Measurements from ENCODE around the gene NPM1. TPM values are rescaled to one million over a fixed set of nuclear protein-coding genes. Genes with fewer than 3 reads are reported as not detected.

Gene NPM1
- total RNA-seq, 2 donors from 2014 or later, result 310 to 501 TPM

DNA sequence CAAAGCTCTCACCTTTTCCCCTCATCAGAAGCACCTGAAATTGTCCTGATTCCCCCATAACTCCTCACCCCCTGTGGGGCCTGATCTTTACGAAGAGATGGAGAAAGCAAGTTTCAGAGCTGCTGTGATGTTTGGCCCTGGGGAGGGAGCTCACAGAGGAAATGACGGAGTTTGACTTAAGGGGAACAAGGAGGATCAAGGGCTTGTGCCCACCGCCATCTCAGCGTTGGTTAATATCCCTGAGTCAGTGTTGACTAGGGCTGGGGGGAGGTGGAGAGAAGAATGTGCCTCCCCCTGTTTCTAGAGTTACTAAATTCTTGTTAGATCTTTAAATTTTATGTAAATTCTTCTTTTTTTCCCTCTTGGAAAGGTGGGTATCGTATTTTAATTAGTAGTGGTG, 59.6 kb downstream of the NPM1 start:
- TF ChIP-seq CTCF (IDR thresholded peaks at IDR 0.05) (no peak), POLR2A (IDR thresholded peaks at IDR 0.05) (no peak)
- Histone ChIP-seq H3K36me3 (replicated peaks in 1 of 2; ENCODE audit: insufficient read depth in 1 of 2, low read depth in 2 of 2) (no peaks in the 10 kb centered on the region), H3K4me3 (no peak overlapping the region), H3K9me3 (no peaks in the 10 kb centered on the region), H3K27ac (no peak overlapping the region), H3K4me1 (no peaks in the 10 kb centered on the region), H3K27me3 (no peaks in the 10 kb centered on the region)
- intact Hi-C loops (cut with DNase I), result no loop called here
- 79 to 81% methylated on average over 5 of the region's 5 CpGs for WGBS, 2 donors
- no peak for ATAC-seq
- DNase-seq, result no peak

DNA sequence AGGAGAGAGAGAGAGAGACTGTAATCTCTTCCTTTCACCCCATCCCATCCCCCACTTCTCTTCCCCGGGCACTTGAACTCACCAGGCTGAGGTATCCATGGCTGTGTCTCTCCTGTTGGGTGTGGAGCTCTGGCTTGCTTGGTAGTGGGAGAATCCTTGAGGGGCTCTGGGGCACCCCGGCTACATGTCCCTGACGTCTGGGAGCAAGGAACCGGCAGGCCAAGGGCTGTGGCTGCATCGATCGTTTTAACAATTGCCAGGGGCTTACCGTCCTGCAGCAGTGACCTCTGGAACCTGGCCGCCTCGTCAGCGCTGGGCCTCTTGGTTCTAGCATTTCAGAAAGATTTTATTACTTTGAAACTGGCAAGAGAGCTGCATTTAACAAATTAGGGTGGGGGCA, 61.8 kb downstream of the NPM1 start:
- no peak overlapping the region for H3K27ac ChIP-seq
- no peaks in the 10 kb centered on the region for H3K36me3 ChIP-seq (replicated peaks in 1 of 2; ENCODE audit: insufficient read depth in 1 of 2, low read depth in 2 of 2)
- H3K9me3 ChIP-seq, result no peaks in the 10 kb centered on the region
- intact Hi-C loops (cut with DNase I), result no loop called here
- TF ChIP-seq POLR2A (IDR thresholded peaks at IDR 0.05), result no peak
- TF ChIP-seq CTCF (IDR thresholded peaks at IDR 0.05), result no peak
- no peaks in the 10 kb centered on the region for H3K27me3 ChIP-seq
- H3K4me1 ChIP-seq, result no peaks in the 10 kb centered on the region
- WGBS, 2 donors, result 91 to 96% methylated on average over 10 of the region's 10 CpGs
- no peak overlapping the region for H3K4me3 ChIP-seq
- DNase-seq, result no peak
- ATAC-seq, result no peak

DNA sequence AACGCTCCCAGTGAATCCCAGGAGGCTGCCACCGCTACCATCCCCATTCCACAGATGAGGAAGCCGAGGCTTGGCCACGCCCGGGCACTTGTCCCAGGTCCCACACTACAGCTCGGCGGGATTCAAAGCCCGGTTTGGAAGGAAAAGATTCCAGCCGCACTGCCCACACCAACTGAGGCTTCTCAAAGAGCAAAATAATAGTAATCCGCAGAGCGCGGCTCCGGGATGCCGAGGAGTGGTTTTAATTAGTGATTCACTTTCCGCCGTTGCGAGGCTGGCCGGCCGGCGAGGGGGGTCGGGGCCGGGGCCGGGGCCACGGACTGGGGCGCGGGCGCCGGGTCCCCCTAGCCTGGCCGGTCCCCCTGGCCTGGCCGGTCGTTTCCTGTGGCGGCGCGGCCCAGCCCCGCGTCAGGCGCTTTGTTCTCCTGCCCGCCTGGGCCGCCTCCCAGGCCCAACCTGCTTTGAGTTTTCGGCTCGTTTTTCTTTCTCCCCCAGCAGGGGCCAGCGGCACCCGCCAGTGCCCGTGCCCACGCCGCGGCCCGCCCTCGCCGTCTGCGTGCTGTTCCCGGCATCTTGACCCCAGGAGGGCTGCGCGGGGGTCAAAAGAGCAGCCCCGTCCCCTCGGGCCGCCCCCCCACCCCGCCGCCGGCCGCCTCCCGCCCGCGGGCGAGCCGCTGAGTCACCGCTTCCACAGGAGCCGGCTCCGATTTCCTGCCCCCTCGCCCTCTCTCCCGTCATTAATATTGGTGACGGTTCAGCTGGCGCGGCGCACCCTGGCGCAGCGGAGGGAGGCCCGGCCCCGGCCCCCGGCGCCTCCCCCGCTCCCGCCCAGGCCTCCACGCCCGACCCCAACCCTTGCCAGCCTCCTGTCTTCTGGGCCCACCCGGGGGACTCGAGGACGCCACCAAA, 63.0 kb downstream of the NPM1 start:
- peak; percentile 22 to 54 (median 37) for DNase-seq
- no peak for TF ChIP-seq POLR2A (IDR thresholded peaks at IDR 0.05)
- TF ChIP-seq CTCF (IDR thresholded peaks at IDR 0.05), result no peak
- ATAC-seq, result peak; percentile 74
- H3K9me3 ChIP-seq, result no peaks in the 10 kb centered on the region
- no peak overlapping the region for H3K4me3 ChIP-seq
- no peaks in the 10 kb centered on the region for H3K4me1 ChIP-seq
- H3K27me3 ChIP-seq, result no peaks in the 10 kb centered on the region
- 34 to 80% methylated on average over 13 to 57 of the region's 88 CpGs for WGBS, 2 donors
- intact Hi-C loops (cut with DNase I), result no loop called here
- H3K27ac ChIP-seq, result peak overlapping the region in 3 of 4 donors; percentile 1 to 40 (median 12)
- H3K36me3 ChIP-seq (replicated peaks in 1 of 2; ENCODE audit: insufficient read depth in 1 of 2, low read depth in 2 of 2), result no peaks in the 10 kb centered on the region

DNA sequence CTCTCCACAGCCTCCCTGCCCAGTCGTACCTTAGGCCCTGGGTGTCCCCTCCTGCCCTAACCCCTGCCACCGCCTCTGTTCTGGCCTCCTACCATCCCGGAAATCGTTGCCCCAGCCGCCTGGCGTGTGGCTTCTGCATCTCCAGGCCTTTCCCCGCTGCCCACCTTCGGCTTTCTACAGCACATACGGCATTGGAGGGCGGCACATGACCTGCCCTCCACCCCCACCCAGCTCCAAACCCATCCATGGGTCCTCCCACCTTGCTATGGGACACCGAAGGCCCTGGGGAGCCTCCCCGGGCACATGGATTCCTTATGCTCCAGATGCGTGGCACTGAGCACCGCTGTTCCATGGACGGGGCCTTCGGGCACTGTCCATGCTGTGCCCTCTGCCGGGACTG, 63.8 kb downstream of the NPM1 start:
- no peaks in the 10 kb centered on the region for H3K27me3 ChIP-seq
- H3K27ac ChIP-seq, result no peak overlapping the region
- WGBS, 2 donors, result 87 to 94% methylated on average over 17 of the region's 17 CpGs
- no peak for ATAC-seq
- H3K9me3 ChIP-seq, result no peaks in the 10 kb centered on the region
- TF ChIP-seq CTCF (IDR thresholded peaks at IDR 0.05) (no peak), POLR2A (IDR thresholded peaks at IDR 0.05) (no peak)
- no peak overlapping the region for H3K4me3 ChIP-seq
- no peak for DNase-seq
- no peaks in the 10 kb centered on the region for H3K36me3 ChIP-seq (replicated peaks in 1 of 2; ENCODE audit: insufficient read depth in 1 of 2, low read depth in 2 of 2)
- no peaks in the 10 kb centered on the region for H3K4me1 ChIP-seq
- intact Hi-C loops (cut with DNase I), result no loop called here
